IgD-negative memory B cell (primary cell): ENCODE data around the gene ADAMTS14. TPM values are rescaled to one million over a fixed set of nuclear protein-coding genes. Genes with fewer than 3 reads are reported as not detected.

ENCODE experiments used
- H3K27ac Mint-ChIP-seq, 3 donors: one replicate each; pipeline ENCODE4 v1.8.0; 2020 to 2022; ENCODE audit warnings: mild to moderate bottlenecking in 3 of 3, mixed read lengths in 3 of 3, moderate library complexity in 1 of 3
- H3K27me3 Mint-ChIP-seq: one replicate; pipeline ENCODE4 v1.8.0; 2021; ENCODE audit warnings: mixed read lengths
- H3K36me3 Mint-ChIP-seq: one replicate; pipeline ENCODE4 v1.8.0; 2020; ENCODE audit warnings: mild to moderate bottlenecking, mixed read lengths
- H3K4me1 Mint-ChIP-seq, 3 donors: one replicate each; pipeline ENCODE4 v1.8.0; 2020 to 2022; ENCODE audit warnings: mixed read lengths in 3 of 3, mild to moderate bottlenecking in 1 of 3
- H3K4me3 Mint-ChIP-seq, 4 donors: one replicate each; pipeline ENCODE4 v1.8.0; 2020 to 2022; ENCODE audit warnings: mild to moderate bottlenecking in 4 of 4, mixed read lengths in 4 of 4, moderate library complexity in 3 of 4
- H3K9me3 Mint-ChIP-seq, 3 donors: one replicate each; pipeline ENCODE4 v1.8.0; 2020 to 2021; ENCODE audit warnings: mixed read lengths in 3 of 3, mild to moderate bottlenecking in 1 of 3
- polyA plus RNA-seq: library from polyadenylated mRNA; unstranded; fragments of 300-500 nt; fragmentation: Illumina TruSeq; gene quantifications from one replicate; pipeline ENCODE4 v1.2.3, GENCODE V29; 2021

Gene ADAMTS14
- polyA plus RNA-seq, 1 donor from 2014 or later: not detected

DNA sequence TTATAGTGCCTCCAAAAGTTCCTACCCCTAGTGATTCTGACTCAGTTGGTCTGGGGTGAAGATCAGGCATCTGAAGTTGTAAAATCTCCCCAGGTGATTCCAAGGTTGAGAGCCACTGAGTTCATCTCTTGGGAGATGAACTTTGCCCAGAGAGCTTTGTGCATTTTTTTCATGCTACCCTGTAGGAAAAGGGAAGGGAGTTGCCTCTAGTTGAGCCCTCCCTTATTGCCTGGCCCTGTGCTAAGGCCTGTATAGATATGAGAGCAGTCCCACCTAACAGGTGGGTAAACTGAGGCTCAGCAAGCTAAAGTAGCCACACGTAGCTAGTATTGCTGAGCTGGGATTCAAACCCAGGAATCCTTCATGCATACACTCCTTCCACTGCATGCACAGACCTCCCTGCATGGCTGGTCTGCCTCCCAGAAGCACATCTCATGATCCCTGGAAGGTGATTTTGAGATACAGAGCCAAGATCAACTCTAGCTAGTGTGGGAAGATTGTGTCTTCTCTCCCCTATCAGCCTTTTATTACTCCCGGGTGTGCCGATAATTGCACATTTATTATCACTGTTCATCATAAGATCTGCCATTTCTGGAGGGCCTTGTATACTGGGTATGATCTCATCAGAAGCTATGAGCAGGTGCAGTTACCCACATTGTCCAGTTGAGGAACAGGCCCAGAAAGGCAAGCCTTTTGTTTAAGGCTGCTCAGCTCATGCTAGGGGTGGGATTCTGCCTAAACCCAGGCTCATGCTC lies 65.9 kb downstream of the ADAMTS14 start:
- Mint-ChIP-seq H3K4me1 (peaks cover 0 to 2% (median 0%) of the 10 kb centered on the region in 3 donors), H3K27ac (no peak overlapping the region), H3K4me3 (no peak overlapping the region), H3K36me3 (peaks cover 2% of the 10 kb centered on the region), H3K27me3 (peaks cover 5% of the 10 kb centered on the region), H3K9me3 (no peaks in the 10 kb centered on the region)

DNA sequence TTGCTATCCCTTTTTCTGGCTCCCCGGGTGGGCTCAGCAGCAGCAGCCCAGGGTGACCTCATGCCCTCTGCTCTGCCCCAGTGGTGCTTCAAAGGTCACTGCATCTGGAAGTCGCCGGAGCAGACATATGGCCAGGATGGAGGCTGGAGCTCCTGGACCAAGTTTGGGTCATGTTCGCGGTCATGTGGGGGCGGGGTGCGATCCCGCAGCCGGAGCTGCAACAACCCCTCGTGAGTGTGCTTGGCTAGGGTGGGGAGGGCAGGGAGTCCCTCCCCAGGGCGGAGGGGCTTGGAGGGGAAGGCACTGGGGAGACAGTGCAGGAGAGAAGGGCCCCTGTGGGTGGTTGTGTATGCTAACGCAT lies 66.4 kb downstream of the ADAMTS14 start:
- Mint-ChIP-seq H3K4me1 (peaks cover 0 to 2% (median 0%) of the 10 kb centered on the region in 3 donors), H3K27ac (no peak overlapping the region), H3K4me3 (no peak overlapping the region)

GRCh38 chr10:70740406-70741288 lies 68.3 kb downstream of the ADAMTS14 start:
- Mint-ChIP-seq H3K27me3 (peaks cover 4% of the 10 kb centered on the region), H3K36me3 (peaks cover 2% of the 10 kb centered on the region), H3K4me3 (no peak overlapping the region), H3K9me3 (no peaks in the 10 kb centered on the region), H3K27ac (peak overlapping the region in 1 of 3 donors; percentile 11), H3K4me1 (peaks cover 0 to 2% (median 0%) of the 10 kb centered on the region in 3 donors)

More for the DNA sequence above, 66.4 kb downstream of the ADAMTS14 start:
- Mint-ChIP-seq H3K36me3 (peaks cover 2% of the 10 kb centered on the region), H3K9me3 (no peaks in the 10 kb centered on the region), H3K27me3 (peaks cover 5% of the 10 kb centered on the region)

DNA sequence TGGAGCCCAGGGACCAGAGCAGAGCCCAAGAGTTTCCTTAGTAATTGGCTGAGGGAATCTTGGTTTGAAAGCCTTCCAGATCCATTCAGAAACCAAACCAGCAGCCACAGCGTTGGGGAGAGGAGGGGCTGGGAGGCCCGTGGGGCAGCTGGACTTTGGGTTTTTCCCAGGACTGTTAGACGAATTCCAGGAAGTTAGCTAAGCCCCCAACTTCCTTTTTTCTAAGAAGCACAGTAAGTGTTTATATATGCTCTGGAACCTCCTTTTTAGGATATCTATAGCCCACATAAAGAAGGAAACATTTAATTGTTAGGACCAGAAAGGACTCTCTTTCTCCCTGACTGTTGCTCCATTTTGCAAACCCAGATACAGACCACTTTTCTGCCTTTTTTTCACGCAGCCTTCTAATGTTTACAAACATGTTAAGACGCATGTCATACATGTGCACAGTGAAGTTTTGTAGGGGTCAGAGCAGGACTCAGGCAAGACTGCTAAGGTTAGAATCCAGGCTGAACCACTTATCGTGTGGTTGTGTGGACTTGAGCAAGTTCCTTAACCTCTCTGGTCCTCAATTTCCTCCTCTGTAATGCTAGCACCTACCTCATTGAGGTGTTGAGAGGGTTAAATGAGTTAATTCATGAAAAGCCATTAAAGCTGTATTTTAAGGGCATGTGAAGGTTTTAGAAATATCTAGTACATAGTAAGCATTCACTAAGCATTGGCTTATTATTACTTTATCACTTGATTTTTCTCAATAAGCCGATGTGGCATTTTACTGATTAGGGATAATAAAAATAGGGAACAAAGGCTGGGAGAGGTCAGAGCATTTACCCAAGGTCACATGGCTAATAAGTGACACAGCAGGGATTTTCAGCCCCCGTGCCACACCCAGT lies 70.5 kb downstream of the ADAMTS14 start:
- Mint-ChIP-seq H3K27me3 (peaks cover 2% of the 10 kb centered on the region), H3K9me3 (no peaks in the 10 kb centered on the region), H3K27ac (no peak overlapping the region), H3K4me3 (no peak overlapping the region), H3K4me1 (peaks cover 0 to 2% (median 0%) of the 10 kb centered on the region in 3 donors), H3K36me3 (no peaks in the 10 kb centered on the region)

DNA sequence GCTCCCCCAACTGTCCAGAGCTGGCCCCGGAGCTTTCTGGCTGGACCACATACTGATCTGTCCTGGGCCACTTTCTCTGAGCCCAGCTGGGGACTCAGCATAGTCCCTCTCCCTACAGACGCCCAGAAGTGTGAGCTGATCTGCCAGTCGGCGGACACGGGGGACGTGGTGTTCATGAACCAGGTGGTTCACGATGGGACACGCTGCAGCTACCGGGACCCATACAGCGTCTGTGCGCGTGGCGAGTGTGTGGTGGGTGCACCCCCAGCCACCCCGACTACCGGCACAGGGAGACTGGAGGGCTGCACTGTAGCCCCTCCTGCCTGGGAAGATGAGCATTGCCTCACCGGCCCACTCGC lies 71.1 kb downstream of the ADAMTS14 start:
- no peak overlapping the region for H3K4me3 Mint-ChIP-seq
- H3K27ac Mint-ChIP-seq: no peak overlapping the region

GRCh38 chr10:70743879-70744278 lies 71.6 kb downstream of the ADAMTS14 start:
- Mint-ChIP-seq H3K4me1 (peaks cover 0 to 2% (median 0%) of the 10 kb centered on the region in 3 donors), H3K27me3 (peaks cover 2% of the 10 kb centered on the region), H3K4me3 (no peak overlapping the region), H3K36me3 (no peaks in the 10 kb centered on the region), H3K9me3 (no peaks in the 10 kb centered on the region), H3K27ac (no peak overlapping the region)

More for the DNA sequence above, 71.1 kb downstream of the ADAMTS14 start:
- H3K27me3 Mint-ChIP-seq: peaks cover 2% of the 10 kb centered on the region
- no peaks in the 10 kb centered on the region for H3K9me3 Mint-ChIP-seq
- peaks cover 0 to 2% (median 0%) of the 10 kb centered on the region in 3 donors for H3K4me1 Mint-ChIP-seq
- no peaks in the 10 kb centered on the region for H3K36me3 Mint-ChIP-seq

DNA sequence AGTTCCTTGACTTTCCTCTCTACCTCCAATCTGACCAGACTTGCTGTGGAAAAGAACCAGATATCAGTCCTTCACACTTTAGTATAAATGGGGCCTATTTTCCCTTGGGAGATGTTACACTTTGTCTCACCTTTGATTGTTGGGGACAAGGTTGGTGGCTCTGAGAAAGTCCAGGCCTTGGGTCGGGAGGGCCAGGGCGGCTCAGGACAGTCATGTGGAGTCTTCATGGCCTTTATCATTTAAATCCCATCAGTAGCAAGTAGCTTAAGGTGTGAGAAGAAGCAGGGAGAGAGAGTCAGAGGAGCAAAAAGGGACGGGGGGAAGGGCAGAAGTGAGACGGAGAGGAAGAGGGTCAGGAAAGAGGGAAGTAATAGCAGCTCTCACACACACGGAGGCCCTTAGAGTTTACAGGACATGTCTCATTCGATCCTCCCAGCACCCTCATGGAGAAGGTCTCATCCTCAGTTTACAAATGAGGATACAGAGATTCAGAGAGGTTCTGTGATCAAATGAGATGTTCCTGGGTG lies 72.4 kb downstream of the ADAMTS14 start:
- Mint-ChIP-seq H3K9me3 (no peaks in the 10 kb centered on the region), H3K4me3 (no peak overlapping the region), H3K27ac (no peak overlapping the region), H3K27me3 (peaks cover 2% of the 10 kb centered on the region), H3K36me3 (no peaks in the 10 kb centered on the region), H3K4me1 (peaks cover 0 to 2% (median 0%) of the 10 kb centered on the region in 3 donors)

DNA sequence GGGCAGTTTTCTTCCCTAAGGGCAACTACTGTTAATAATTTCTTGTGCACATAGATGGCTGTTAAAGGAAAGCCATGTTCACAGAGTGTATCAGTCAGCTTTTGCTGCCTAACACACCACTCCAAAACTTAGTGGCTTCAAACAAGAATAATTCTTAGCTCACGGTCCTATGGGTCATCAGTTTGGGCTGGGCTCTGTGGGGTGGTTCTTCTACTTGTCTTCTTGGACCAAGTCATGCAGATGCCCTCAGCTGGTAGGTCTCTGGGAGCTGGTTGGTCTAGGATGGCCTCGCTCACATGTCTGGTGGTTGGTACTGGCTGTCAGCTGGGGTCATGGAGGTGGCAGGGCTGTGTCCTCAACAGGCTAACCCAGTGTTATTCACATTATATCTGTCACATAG lies 73.2 kb downstream of the ADAMTS14 start:
- H3K27ac Mint-ChIP-seq: peak overlapping the region in 1 of 3 donors; percentile 63
- H3K4me3 Mint-ChIP-seq: no peak overlapping the region
- peaks cover 2% of the 10 kb centered on the region for H3K27me3 Mint-ChIP-seq
- no peaks in the 10 kb centered on the region for H3K36me3 Mint-ChIP-seq
- peaks cover 0 to 2% (median 0%) of the 10 kb centered on the region in 3 donors for H3K4me1 Mint-ChIP-seq
- no peaks in the 10 kb centered on the region for H3K9me3 Mint-ChIP-seq

GRCh38 chr10:70747192-70747965 lies 75.1 kb downstream of the ADAMTS14 start:
- peaks cover 2% of the 10 kb centered on the region for H3K27me3 Mint-ChIP-seq

DNA sequence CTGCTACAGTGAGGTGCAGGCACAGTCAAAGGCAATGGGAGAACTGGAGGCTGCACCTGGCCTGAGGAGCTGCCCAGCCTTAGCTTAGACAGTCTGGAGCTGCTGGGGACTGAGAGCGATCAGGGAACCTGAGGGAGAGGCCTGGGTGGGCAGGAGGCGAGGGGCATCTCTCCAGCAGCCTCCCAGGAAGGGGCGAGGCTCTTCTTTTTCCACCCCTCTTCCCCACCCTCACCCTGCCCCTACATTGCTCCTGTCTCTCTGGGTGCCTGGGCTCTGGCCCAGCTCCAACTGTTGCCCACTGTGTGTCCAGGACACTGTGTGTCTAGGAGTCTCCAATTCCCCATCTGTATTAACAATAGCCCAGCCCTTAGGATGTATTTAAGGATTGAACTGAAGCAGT lies 76.0 kb downstream of the ADAMTS14 start:
- Mint-ChIP-seq H3K27me3 (peaks cover 2% of the 10 kb centered on the region), H3K9me3 (no peaks in the 10 kb centered on the region), H3K4me1 (no peaks in the 10 kb centered on the region), H3K36me3 (peaks cover 1% of the 10 kb centered on the region), H3K27ac (no peak overlapping the region), H3K4me3 (no peak overlapping the region)

More at GRCh38 chr10:70747192-70747965, 75.1 kb downstream of the ADAMTS14 start:
- no peak overlapping the region for H3K4me3 Mint-ChIP-seq
- H3K9me3 Mint-ChIP-seq: no peaks in the 10 kb centered on the region
- peaks cover 1% of the 10 kb centered on the region for H3K36me3 Mint-ChIP-seq
- H3K27ac Mint-ChIP-seq: peak overlapping the region in 1 of 3 donors; percentile 59
- H3K4me1 Mint-ChIP-seq: no peaks in the 10 kb centered on the region

- Mint-ChIP-seq H3K36me3 (peaks cover 1% of the 10 kb centered on the region), H3K27me3 (peaks cover 2% of the 10 kb centered on the region), H3K4me3 (no peak overlapping the region), H3K9me3 (no peaks in the 10 kb centered on the region), H3K27ac (no peak overlapping the region), H3K4me1 (no peaks in the 10 kb centered on the region)
Measured at GRCh38 chr10:70748801-70749573, 76.7 kb downstream of the ADAMTS14 start.

DNA sequence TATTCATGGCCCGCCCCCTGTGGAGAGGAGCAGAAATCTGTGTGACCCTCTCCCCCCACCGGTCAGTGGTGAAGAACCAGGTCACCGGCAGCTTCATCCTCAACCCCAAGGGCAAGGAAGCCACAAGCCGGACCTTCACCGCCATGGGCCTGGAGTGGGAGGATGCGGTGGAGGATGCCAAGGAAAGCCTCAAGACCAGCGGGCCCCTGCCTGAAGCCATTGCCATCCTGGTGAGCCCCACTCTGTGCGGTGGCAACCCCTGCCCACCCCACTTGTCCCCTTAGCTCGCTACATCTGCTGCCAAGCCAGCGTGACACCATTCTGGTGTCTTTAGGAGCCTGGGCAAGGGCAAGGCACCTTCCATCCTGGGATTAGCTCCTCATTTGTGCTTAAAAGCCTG lies 77.5 kb downstream of the ADAMTS14 start:
- peaks cover 2% of the 10 kb centered on the region for H3K27me3 Mint-ChIP-seq
- H3K4me1 Mint-ChIP-seq: no peaks in the 10 kb centered on the region
- no peak overlapping the region for H3K27ac Mint-ChIP-seq
- peaks cover 1% of the 10 kb centered on the region for H3K36me3 Mint-ChIP-seq
- H3K9me3 Mint-ChIP-seq: no peaks in the 10 kb centered on the region
- H3K4me3 Mint-ChIP-seq: no peak overlapping the region

- Mint-ChIP-seq H3K27ac (no peak overlapping the region), H3K36me3 (peaks cover 1% of the 10 kb centered on the region), H3K4me3 (no peak overlapping the region)
Measured at GRCh38 chr10:70750156-70750703, 77.9 kb downstream of the ADAMTS14 start.

More at GRCh38 chr10:70750156-70750703, 77.9 kb downstream of the ADAMTS14 start:
- no peaks in the 10 kb centered on the region for H3K4me1 Mint-ChIP-seq
- no peaks in the 10 kb centered on the region for H3K27me3 Mint-ChIP-seq
- H3K9me3 Mint-ChIP-seq: no peaks in the 10 kb centered on the region
